Jurkat, Clone E6-1 (cell line): ENCODE results near the gene FSHR.

Experiments used
- DNase-seq: peaks from one replicate; pipeline ENCODE4 v3.0.0-alpha.2; 2011; ENCODE audit warnings: low read depth, low spot score
- H3K4me3 ChIP-seq: 2 replicates; pipeline ENCODE4 v1.5.1; 2011; ENCODE audit warnings: mild to moderate bottlenecking, low read length, control low read depth, moderate library complexity

The FSHR gene

DNA sequence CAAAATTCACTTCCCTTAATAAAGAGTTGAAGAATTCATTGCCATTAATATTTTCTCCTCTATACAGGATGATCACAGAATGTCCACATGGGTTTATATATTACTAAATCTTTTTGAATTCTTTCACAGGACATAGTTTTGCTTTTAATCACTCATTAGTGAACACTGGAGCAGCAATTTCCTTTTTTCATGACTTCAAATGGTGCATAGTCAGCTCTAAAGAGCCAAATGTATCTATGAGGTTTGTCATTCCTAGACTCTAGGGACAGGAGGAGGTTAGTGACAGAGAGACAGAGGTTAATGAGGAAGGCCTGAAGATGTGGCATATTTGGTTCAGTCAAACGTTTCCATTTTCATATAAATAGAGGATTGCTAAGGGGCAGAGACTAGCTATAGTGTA is 111.8 kb downstream of the FSHR start:
- no peak for DNase-seq
- no peak overlapping the region for H3K4me3 ChIP-seq

DNA sequence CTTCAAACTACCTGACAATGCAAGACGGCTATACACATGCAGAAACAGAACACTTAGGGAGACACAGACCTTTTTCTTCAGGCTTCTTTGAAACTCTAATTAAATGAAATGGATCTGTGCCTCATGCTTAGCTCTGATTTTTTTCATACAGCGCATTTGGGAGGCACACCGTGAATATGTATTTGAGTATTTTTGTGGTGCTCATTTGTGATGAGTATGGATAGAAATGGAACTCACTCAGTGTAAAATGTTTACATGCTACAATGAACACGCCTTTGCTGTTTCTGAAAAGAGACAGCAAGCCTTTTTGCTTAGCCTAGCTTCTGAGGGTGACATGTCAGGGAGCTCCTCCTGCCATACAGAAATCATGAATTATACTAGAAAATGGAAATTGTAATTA is 113.3 kb downstream of the FSHR start:
- no peak for DNase-seq
- no peak overlapping the region for H3K4me3 ChIP-seq

DNA sequence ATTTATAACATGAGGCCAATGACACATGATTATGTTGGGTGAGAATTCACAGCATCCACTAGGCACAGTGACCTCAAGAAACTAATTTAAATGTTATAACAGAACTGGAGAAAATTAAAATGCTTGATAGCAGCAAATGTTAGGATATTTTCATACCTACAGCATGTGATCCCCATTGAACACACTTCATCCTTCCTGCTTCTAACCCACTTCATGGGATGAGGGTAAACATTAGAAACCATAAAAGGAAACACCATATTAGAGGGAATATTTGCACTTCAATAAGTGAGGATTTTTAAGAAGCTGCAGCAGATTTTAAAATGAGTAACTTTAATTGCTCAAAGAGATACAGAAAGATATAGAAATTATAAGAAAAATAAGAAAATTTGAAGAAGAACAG is 117.1 kb downstream of the FSHR start:
- no peak overlapping the region for H3K4me3 ChIP-seq
- DNase-seq: no peak

DNA sequence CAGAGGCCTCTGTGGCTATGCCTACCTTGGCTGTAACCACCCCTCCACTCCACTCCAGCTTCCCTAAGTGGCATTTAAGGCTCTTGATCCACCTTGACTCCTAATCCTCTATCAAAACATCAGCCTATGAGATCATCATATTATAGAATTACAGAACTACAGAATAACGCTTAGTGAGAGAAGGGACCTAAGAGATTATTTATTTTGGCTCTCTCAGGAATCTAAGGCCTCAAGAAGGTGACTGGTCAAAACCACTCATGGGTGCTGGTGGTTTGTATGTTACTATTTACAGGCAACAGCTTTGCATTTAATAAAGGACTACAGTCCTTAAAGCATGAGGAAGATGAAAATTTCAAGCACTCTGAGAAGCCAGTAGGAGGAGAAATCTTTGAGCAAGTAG is 118.8 kb downstream of the FSHR start:
- DNase-seq: no peak
- no peak overlapping the region for H3K4me3 ChIP-seq

DNA sequence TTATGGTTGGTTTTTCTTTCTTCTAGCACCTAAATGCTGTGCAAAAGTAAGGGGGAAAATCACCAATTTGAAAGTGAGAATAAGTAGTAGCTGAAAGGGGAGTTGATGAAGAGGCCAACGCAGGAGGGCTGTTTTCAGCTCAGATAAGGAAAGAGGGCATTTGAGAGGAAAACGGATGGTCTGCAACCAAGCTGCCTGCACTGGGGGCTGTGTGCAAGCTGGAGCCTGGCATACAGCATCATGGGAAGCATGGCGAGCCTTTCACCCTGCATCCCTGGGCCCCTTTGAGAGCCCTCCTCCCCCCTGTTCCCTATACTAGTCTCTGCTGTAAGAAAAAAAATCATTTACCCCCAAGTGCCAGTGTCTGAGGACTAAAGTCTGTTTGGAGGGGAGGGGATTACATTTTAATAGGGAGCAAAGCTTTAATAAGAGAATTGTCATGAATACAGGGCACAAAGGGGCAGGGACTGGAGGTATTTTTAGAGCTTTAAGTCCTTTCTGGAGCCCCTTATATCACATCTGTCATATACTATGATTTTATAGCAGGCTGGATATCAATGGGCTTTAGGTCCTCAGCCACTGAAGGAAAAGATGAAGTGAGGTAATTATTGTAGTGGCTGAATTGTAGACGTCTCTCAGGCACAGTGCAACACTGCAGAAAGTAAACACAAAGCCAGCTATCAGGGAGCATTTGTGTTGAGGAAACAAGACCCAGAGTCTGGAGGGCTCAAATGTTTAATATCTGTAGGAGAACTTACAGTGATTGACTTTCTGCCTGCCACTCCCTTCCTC is 120.7 kb downstream of the FSHR start:
- H3K4me3 ChIP-seq: no peak overlapping the region

DNA sequence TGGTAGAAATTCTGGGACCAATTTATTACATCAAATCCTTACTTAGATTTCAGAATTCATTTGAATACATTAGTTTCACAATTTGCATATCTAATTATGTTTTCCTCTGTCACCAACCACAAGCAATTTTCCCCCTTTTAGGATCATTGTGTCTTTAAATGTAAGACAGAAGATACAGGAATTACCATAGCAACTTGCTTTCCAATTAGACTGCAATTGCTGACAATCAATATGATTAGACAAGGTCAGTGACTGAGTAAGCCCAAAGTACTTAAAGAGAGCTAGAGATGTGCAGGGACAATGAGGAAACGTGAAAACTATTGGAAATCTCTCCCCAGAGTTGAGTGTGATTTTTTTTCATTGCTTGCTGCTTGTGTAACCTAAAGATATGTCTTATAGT is 121.4 kb downstream of the FSHR start:
- no peak overlapping the region for H3K4me3 ChIP-seq
- no peak for DNase-seq

More for the DNA sequence above, 120.7 kb downstream of the FSHR start:
- no peak for DNase-seq

DNA sequence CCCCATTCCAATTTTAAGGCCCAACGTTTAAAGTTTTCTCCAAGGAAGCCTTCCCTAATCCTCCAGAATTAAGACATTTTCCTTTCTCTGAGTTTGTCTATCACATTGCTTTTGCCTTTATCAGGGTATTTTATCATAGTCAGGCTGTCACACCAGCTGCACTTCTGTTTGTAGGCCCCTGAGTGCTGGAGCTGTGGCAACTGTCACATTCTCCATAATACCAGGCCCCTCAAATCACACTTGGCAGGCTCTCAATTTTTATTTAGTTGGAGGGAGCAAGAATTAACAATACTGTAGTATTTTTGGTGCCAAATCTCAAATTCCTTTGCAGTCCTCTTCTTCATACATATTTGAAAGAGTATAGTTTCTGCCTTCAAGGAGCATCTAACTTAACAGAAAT is 122.2 kb downstream of the FSHR start:
- no peak for DNase-seq
- no peak overlapping the region for H3K4me3 ChIP-seq

DNA sequence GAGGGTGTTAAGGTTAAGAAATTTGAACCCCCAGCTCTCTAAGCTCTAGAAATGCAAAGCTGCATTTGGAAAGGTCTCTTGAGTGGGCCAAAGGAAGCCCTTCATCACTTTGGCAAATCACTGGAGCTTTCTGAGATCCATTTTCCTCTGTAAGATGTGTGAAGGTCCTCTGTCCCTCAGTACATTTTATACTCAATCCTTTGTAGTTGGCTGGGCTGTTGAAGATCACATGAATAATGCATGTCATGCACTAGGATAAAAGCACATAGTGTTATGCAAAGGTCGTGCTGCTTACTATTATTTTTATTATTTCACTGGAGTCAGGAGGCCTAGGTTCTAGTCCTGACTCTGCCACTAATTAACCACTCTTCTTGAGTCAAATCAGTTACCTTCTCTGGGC is 124.9 kb downstream of the FSHR start:
- no peak overlapping the region for H3K4me3 ChIP-seq
- no peak for DNase-seq

DNA sequence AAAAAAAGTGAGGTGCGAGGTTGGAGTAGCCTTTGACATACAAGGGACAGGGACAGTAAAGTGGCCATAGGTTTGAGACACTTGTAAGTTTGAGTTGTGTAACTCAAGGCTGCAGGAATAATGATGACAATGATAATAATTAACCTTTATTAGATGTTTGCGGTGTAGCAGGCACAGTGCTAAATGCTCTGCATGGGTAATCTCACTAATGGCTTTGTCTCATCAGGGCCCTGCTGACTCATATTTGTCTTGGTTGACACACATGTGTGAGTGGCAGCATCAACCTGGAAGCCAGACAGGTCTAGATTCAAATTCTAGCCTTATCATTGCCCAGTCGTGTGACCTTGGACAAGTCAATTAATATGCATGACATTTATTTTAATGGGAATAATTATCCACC is 126.2 kb downstream of the FSHR start:
- no peak for DNase-seq
- H3K4me3 ChIP-seq: no peak overlapping the region

DNA sequence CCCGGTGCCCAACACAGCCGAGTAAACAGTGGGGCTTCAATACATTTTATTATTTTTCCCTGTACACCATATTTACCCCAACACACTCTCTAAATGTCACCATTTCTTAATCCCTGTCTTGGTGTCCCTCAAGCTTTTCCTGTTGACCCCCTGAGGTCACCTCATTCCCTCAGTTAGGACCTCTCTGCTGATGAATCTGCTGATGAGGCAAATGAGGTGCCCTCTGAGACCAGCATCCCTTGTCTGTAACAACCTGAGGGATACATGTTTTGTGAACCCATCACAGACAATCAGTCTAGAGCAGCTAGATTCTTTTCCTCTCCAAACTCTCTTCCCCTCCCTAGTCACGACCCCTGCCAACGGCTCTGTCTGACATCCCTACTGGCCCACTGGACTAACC is 127.6 kb downstream of the FSHR start:
- H3K4me3 ChIP-seq: no peak overlapping the region
- DNase-seq: no peak

DNA sequence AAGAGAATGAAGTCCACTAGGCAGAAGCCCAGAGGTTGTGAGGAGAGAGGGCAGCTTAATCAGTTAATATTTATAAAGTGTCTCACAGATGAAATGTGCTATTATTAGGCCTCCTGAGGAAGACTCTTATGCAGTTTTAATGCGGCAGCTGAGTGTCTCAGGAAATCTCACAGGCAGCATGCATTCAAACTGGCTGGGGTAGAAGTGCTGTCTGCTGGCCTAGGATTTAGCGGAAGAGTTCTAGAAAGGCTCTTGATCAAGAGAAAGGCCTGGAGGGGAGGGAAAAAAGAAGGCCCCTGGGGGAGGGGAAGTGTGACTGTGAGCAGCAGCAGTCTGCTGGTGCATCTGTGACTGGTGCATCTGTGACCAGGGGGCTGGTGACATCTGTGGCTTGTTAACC is 133.0 kb downstream of the FSHR start:
- H3K4me3 ChIP-seq: no peak overlapping the region
- DNase-seq: no peak

DNA sequence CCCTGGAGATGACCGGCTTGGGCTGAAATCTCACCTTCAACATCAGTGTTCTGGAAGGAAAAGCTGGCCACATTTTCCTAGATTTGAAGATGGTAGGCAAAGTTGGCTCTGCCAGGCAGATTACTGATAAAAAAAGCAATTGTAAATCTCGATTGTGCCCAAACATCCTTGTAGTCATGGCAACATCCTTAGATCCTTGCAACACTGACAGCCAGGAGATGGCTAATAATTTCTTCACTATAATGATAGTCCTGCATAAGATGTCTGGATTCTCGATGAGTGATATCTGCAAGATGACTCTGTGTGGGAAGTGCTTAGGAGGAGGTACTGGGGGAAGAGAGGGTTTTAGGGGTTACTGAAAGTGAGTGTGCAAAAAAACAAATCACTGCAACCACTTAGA is 149.1 kb downstream of the FSHR start:
- no peak overlapping the region for H3K4me3 ChIP-seq
- DNase-seq: no peak

DNA sequence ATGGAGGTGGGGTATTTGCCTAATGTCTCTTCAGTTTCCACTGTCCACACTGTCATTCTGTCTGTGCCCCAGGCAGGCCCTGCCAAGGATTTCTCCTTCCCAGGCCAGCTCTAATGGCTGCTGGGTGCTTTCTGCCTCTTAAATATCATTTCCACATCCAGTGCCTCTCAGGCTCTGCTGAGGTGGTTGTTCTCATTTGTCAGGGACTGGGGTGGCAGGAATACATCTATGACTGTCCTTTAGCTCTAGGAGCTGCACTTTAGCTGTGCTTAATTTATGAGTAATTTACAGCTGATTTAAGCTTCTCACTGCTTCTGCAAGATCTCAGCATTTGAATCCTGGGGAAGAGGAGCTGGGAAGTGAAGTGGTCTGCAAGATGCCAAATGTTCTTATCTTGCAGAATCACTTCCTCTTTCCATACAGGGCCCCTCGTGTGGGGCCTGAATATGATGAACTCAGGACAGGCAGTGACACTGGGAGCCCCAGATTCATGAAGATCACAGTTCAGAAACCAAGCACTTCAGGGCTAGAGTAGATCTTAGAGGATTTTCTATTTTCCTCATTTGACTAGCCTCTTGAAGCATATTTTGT is 150.2 kb downstream of the FSHR start:
- H3K4me3 ChIP-seq: no peak overlapping the region
- DNase-seq: no peak

DNA sequence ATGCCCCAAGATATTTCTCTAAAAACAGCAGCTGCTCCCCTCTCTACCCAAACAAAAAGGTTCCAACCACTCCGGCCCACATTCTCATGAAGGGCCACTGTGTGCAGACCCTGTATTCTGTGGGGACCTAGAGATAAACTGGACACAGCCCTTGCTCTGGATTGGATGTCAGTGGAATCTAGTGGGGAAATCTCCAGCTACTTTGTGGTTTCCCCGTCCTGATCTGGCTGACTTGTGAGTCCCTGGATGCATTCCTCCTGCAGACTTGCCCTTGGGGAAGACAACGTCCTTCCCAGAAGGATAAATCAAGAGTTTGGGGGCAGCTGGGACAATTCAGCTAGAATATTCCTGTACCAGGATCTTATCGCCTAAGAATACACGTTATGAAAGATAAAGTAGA is 151.1 kb downstream of the FSHR start:
- no peak for DNase-seq
- H3K4me3 ChIP-seq: no peak overlapping the region

DNA sequence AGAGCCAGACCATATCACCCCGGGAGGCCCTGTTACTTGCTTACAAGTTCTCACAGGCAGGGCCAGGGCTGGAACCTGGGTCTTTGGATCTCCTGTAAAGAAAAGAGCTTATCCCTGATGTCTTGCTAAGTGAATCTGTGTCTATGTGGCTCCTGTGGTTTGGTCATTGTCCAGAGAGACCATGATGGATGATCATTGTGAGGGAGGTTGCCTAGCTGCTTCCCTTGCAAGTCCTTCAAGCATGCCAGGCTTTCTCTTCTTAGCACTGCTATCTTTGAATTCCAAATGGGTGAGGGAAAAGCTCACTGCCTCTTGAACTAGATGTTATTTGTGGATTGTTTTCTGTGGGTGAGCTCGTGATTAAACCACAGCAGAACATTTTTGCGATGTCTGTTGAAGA is 151.6 kb downstream of the FSHR start:
- DNase-seq: no peak
- no peak overlapping the region for H3K4me3 ChIP-seq

DNA sequence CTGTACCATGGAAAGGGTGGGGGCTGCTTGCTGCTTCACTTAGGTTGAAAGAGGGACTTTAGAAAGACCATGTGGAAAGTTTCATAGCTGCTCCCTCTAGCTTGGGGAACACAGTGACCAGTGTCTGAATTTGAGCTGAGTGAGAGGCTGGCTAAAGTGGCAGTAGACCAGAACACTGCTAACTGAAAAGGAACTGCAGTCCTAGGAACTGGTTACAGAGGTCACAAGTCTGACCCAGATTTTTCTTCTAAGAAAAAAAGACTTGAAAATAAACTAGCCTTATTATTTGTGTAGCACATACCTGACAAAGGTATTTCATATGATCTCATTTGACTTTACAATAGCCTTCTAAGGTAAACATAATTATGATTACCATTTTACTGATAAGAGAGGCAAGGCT is 153.6 kb downstream of the FSHR start:
- no peak overlapping the region for H3K4me3 ChIP-seq
- no peak for DNase-seq

DNA sequence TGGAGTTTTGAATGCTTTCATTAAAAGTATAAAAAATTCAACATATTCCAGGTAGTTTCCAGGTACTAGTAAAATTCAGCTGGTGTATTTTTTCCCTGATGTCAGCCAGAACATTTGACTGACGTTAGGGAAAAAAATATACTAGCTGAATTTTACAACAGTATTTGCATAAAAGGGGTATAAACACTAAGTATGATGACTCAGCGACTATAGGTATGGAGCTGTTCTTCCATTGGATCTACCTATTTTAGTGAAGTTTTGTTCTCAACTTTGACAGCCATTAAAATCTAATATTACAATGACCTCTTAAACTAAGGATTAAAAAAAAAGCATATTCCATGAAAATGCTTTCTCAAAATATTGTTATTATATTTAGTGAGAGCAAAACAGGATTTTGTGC is 155.9 kb downstream of the FSHR start:
- no peak overlapping the region for H3K4me3 ChIP-seq
- no peak for DNase-seq

DNA sequence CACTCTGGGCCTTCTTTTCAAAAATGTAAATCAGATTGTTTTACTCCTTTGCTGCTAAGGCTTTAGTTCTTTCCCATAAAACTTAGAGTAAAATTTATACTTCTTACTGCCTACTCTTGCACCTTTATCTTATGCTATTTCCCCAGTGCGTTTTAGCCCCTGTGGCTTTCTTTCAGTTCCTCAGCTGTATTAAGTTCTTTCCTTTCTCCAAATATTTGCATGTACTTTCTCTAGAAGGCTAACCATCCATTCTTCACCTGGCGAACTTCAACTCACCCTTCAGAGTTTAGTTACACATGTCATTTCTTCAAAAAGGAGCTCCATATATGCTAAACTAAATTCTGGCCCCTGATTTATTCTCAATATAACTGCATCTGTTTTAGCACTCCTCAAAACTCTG is 160.7 kb downstream of the FSHR start:
- DNase-seq: no peak
- H3K4me3 ChIP-seq: no peak overlapping the region

DNA sequence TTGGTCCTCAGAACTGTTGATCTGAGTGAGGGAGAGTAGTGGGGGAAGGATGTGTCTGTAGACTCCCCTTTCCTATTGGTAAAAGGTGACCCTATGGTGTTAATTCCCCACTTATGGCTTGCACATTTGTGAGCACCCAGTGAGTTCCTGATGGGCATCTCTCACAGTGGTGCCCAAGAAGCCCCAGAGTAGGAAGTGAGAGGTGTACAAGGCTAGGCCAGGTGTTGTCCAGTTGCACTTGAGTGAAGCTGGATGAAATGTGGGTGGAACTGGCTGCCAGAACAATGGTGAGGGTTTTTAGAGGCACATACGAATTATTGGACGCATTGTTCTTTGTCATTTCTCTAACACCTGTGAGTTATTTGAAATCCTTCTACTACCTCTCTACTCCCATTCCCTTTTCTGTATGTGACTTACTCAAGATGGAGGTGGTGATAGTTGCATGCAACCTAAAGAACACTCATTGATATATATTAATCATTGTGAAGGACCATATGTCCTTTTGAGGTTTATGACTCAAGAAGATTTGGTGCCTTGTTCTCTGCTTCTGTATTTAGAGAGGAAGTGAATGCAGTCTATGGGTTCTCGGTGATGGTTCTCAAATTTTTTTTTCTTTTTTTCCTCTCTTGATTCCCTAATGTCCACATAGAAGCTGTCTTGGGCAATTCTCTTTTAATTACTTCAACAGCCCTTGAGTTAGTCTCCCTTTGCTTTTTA is 162.7 kb downstream of the FSHR start:
- no peak for DNase-seq
- H3K4me3 ChIP-seq: no peak overlapping the region

DNA sequence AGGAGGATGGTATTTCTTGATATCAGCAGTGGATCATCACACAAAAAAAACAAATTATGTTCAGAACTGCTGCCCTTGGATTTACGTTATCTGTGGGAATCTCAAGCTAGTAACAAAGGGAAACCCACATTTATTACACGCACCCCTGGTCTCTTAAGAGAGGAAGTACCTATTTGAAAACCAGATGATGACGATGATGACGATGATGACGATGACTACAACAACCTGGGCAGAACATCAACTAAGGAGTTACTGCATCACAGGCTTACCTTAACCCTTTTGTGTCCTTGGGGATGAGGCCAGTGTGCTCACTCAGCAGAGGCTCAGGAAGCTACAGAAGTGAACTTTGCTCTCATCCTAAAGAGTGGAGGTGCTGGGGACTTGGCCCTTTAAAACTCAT is 169.4 kb downstream of the FSHR start:
- DNase-seq: no peak
- H3K4me3 ChIP-seq: no peak overlapping the region

DNA sequence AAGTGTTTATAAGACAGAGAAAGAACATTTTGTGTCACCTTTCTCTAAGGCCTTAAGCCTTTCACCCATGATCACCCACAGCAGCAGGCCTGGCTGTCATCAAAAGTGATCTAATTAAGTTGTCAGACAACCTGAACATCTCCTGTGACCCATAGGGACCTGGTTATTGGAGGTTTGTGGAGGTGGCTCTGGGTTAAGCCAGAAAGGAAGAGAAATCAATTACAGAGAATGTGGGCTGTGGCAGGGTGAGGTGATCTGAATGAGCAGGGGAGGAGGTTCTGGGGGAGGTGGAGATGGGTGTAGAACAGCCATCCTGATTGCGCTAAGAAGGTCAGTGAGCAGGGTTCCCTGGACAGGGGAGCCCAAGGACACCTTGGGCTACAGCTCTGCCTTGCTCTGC is 170.8 kb downstream of the FSHR start:
- DNase-seq: no peak
- H3K4me3 ChIP-seq: no peak overlapping the region
